ENCODE data around the gene XYLB.

- peak; percentile 68 to 81 (median 76) for TF ChIP-seq CTCF (IDR thresholded peaks at IDR 0.05 in 2 of 3, conservative IDR thresholded peaks at IDR 0.05 in 1 of 3; ENCODE audit: borderline replicate concordance in 1 of 3, insufficient read depth in 1 of 3, low read depth in 2 of 3, low read length in 2 of 3)
- TF ChIP-seq TCF7L2 (IDR thresholded peaks at IDR 0.05; ENCODE audit: borderline replicate concordance, extremely low read depth, insufficient read depth, insufficient read length) = peak; percentile 22
- TF ChIP-seq JUND (IDR thresholded peaks at IDR 0.05) = no peak
- peak; percentile 29 for TF ChIP-seq POLR2A (IDR thresholded peaks at IDR 0.05; ENCODE audit: borderline replicate concordance, extremely low read depth, insufficient read depth, insufficient read length)
- TF ChIP-seq POLR2AphosphoS5 (IDR thresholded peaks at IDR 0.05; ENCODE audit: low read depth, low read length) = peak; percentile 85
- TF ChIP-seq EZH2phosphoT487 (IDR thresholded peaks at IDR 0.05; ENCODE audit: borderline replicate concordance) = no peak
- no peak for TF ChIP-seq ZBTB33 (IDR thresholded peaks at IDR 0.05; ENCODE audit: extremely low read depth, insufficient replicate concordance, low read length)
- TF ChIP-seq ATF3 (IDR thresholded peaks at IDR 0.05) = no peak
- TF ChIP-seq REST (IDR thresholded peaks at IDR 0.05; ENCODE audit: low read depth) = no peak
- TF ChIP-seq CEBPB (IDR thresholded peaks at IDR 0.05; ENCODE audit: low read depth) = no peak
Measured at GRCh38 chr3:38346587-38347410, at the start of gene XYLB.
